GM18526 (cell line): Measurements from ENCODE around the gene NT5C1B.
A peak's percentile ranks its signal among the peaks of the same experiment; 100 is the strongest.

Source experiments
- POLR2A ChIP-seq: IDR thresholded peaks from 3 replicates; pipeline ENCODE4 v1.6.1; 2011; ENCODE audit not compliant: insufficient read length; ENCODE audit errors: extremely low read depth

NT5C1B gene

DNA sequence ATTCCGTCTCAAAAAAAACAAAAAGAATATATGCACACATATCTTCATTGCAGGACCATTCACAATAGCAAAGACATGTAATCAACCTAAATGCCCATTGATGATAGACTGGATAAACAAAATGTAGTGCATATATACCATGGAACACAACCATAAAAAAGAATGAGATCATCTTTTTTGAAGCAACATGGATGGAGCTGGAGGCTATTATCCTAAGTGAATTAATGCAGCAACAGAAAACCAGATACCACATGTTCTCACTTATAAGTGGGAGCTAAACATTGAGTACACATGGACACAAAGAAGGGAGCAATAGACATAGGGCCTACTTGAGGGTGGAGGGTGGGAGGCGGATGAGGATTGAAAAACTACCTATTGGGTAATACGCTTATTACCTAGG lies 8.8 kb downstream of the NT5C1B start:
- no peak for TF ChIP-seq POLR2A

DNA sequence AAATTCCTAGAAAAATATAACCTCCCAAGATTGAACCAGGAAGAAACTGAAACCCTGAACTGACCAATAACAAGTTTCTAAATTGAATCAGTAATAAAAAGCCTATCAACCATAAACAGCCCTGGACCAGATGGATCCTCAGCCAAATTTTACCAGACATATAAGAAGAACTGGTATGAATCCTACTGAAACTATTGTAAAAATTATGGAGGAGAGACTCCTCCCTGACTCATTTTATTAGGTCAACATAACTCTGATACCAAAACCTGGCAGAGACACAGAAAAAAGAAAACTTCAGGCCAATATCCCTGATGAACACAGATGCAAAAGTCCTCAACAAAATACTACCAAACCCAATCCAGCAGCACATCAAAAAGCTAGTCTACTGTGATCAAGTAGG lies 11.3 kb downstream of the NT5C1B start:
- no peak for TF ChIP-seq POLR2A

DNA sequence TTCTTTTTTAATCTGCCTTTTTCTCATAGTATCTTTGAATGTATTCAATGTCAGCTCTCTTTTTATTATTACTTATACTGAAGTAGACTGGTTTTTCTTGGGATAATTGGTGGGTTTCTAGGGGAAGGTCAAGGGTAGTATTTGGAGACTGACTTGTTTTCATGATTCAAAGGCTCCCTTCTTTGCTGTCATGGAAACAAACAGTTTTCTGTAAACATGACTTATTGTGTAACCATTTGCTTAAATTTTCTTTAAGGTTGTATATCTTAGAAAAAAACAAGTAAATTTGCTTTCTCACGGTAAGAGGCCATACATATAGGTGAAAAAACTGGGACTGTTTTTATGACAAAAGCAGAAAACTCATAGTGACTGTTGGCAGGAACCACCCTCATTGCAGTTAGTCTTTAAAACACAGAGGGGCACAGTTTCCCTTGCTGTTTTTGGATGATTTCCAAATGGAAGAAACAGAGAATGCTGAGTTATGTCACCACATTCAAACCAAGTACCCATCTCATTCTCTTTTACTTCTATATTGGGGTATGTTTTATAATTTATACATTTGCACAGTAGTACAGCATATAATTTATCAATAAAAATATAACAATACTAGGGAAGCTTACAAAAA lies 23.1 kb downstream of the NT5C1B start:
- no peak for TF ChIP-seq POLR2A

DNA sequence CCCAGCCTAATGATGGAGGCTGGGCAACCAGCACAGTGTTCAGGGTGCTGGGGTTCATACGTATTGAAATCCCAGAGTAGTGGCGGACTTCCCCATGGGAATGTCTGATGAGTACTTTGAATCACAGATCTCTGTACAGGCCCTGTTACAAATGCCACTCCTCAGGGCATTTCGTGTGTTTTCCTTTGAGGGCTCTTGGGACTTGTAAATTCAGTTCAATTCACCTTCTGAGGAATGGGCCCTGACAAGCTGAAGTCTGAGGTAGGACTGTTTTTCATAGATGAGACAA lies 28.6 kb downstream of the NT5C1B start:
- peak; percentile 65 for TF ChIP-seq POLR2A

DNA sequence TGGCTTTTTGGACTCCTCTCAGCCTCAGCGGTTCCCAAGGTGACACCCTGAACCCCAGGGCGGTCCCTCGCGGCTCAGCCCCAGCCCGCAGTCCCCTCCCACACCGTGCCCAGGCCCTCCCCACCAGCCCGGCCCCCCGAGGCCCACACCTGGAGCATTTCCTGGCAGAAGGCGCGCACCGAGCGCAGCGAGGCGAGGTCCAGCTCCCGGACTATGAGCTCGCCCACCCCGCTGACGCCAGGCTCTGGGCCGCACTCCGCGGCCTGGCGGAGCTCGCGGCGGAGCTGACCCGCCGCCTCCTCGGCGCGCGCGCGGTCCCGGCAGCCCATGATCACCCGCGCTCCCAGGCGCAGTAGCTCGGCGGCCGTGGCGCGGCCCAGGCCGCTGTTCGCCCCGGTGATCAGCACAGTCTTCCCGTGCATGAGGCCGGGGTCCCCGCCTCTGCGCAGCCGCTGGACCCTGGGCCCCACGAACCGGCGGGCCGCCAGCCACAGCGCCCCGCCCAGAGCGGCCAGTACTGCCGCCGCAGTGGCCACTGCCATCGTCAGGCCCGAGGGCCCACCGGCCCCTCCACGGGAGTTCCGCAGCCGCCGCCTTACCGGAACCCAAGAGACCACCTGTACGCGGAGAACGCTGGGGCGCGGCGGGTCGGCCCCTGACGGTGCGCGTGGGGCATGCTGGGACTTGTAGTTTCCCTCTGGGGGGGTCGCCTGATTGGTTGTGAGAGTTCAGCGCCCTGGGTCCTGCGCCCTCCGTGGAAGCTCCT lies 29.2 kb downstream of the NT5C1B start, which contains the start of gene RDH14:
RDH14 (minus strand) TSS at position 623 of the 766 bp plus-strand sequence; CDS start at position 542, 81 bp downstream.
- peak; percentile 76 for TF ChIP-seq POLR2A

DNA sequence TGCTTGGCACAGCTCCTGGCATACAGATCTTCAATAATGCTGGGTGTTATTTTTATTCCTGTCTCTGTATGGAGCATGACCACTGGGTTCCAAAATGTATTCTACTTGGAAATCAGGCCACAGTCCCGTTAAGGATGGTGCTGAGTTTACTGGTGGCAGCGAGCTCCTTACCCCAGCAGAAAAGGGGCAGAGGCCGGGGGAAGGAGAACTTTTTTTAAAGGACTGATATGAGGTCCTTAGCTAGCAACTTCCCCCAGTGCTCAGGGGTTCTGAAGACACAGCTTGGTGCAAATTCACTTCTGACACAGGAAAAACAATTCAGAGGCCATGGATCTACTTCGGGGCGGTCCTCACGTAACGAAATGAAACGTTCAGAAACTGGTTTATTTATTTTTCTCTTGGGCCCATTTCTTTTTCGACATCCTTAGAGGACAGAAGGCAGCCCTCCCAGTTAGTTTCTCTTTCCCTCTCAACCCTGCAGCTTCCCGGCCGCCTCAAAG lies 29.8 kb downstream of the NT5C1B start:
- TF ChIP-seq POLR2A = no peak

DNA sequence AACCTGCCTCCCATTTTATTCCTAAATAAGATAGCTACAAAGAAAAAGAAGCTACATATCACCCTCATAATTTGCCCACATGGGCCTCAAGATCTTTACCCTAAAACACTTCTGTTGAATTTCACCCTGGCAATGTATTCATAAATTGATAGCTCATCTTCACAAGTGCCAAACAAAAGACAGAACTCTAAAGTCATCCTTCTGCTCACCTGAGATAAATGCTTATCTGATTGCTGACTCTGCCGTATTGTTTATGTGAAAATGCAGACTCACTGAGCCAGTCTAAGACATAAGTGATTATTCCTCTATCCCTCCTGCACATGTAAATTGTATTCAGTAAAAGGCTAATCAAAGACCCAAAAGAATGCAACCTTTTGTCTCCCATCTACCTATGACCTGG lies 30.9 kb downstream of the NT5C1B start:
- TF ChIP-seq POLR2A = no peak

DNA sequence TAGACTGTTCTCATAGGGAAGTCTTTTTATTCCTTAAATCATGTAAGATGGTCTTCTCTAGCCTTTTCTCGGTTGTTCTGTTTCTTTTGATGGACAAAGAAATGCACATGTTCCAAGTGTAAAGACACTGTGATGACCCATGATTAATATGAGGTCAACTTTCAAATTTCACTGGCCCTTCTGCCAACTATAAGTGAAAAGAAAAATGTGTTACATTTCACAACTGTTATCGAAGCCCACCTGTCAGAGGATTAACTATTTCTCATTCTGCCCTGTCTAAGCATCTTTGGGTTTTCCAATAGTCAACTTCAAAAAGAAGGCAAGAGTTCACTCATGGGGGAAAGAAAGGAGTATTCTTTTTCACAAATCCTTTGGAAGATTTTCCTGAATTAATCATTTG lies 32.2 kb downstream of the NT5C1B start:
- TF ChIP-seq POLR2A = no peak

DNA sequence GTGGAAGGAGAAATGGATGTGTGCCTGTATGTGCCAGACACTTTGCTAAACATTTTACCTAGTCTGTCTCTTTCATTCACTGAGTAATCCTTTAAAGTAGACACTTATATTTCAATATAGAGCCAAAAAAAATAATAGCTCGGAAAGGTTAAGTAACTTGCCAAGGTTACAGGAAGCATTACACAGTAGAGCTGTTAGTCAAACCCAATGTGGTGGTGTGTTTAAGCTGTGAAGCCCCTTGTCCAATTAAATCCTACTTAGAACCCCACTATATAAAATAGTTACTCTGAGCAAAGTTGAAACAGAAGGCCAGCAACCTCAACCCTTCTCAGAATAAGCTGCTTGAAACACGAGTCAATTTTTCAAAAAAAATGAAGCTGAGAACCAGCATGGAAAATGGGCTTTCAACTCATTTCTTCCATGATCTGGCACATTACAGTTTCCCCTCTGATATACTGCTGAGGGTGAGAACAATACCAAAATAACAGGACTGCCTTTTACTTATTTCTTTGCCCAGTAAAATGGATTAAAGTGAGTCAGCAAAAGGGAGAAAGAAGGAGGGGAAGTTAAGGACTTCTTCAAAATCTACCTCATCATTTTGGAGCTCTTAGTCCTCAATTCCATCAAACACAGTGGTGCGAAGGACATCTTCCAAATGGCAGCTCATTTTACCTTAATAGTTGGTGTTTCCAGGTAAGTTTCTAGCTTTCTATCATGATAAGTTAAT lies 36.9 kb downstream of the NT5C1B start:
- no peak for TF ChIP-seq POLR2A

DNA sequence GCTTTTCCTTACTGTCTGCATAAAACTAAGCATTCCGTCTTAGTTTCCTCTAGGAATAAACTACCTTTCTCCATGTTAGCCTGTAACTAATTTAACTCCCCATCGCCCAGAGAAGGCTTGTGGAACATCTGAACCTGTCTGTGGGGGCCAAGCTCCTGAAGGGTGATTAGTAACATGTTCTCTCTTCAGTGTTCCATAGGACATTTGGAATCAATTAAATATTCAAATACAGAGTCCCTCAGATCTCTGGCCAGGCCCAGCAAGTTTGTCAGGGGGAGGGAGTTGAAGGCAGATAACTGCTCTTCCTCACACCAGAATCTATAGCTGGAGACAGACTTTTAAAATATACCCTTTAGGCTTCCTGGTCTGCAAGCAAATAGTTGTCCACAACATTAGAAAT lies 37.7 kb downstream of the NT5C1B start:
- no peak for TF ChIP-seq POLR2A

DNA sequence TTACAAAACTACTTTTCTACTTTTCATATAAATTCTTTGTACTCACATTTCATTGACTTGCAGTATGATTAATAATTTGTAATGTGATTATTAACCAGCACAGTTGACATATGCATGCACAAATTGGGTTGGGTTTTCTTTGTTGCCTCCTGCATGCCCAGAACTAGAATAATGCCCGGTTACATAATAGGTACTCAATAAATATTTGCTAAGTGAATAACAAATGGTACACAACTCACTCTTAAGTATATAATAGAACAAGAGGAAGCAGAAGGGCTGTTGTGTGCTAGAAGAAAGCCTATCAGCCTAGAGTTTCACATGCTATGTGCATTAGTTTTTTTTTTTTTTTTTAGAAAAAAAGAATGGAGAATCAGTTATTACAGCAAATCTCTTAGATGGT lies 38.2 kb downstream of the NT5C1B start:
- no peak for TF ChIP-seq POLR2A

DNA sequence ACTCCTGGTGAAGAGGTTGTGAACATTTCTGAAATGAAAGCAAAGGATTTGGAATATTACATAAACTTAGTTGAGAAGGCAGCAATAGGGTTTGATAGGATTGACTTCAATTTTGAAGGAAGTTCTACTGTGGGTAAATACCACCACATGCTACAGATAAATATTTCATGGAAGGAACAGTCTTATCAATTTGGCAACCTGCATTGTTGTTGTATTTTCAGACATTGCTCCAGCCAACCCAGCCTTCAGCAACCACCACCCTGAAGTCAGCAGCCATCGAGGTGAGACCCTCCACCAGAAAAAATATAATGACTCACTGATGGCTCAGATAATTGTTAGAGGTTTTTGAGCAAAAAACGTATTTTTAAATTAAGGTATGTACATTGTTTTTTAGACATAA lies 38.9 kb downstream of the NT5C1B start:
- TF ChIP-seq POLR2A = no peak

DNA sequence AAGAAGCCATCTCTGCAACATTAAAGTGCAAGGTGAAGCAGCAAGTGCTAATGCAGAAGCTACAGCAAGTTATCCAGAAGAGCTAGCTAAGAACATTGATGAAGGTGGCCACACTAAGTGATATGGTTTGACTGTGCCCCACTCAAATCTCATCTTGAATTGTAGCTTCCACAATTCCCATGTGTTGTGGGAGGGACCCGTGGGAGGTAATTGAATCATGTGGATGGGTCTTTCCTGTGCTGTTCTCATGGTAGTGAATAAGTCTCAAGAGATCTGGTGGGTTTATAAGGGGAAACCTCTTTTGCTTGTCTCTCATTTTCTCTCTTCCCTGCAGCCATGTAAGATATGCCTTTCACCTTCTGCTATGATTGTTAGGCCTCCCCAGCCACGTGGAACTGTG lies 40.3 kb downstream of the NT5C1B start:
- TF ChIP-seq POLR2A = no peak

DNA sequence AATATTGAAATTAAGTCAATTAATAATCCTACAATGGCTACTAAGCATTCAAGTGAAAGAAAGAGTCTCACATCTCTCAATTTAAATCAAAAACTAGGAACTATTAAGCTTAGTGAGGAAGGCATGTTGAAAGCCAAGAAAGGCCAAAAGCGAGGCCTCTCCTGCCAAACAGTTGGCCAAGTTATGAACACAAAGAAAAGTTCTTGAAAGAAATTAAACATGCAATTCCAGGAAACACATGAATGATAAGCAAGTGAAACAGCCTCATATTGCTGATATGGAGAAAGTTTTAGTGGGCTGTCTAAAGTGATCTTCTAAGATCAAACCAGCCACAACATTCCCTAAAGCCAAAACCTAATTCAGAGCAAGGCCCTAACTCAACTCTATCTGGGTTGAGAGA lies 40.7 kb downstream of the NT5C1B start:
- no peak for TF ChIP-seq POLR2A

DNA sequence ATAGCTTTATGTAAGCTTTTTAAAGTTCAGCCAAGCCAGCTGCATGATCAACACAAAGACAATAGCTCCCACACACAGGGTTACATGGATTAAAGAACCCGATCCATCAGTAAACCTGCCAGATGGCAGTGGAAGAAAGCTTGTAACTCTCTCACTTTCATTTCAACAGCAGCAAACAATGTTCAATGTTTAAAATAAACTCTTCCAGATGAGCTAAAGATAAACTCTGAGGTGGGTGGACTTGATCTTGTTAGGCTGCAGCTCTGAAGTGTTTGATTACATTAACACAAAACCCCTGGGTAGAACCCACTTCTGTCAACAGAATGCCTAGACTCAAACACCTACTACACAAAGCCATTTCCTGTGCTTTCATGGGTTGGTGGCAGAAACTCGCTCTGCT lies 42.8 kb downstream of the NT5C1B start:
- TF ChIP-seq POLR2A = no peak

DNA sequence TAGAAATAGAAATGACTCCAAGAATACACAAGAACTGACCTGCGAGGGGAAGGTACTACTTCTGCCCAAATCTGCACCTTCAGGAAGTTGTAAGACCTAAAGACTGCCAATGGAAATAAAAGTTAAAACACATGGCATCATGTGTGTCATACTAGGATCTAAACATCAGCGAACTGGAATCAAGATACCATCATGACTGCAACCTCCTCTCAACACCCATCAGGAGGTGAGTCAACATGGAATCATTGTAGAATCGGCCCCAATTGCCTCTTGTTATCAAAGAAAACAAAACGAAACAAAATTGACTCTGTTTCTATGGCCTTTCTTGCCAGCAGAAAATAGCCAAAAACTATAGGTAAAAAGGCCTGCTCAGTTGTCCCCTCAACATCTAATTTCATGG lies 44.0 kb downstream of the NT5C1B start:
- TF ChIP-seq POLR2A = no peak
